A549 (cell line): ENCODE data around the gene TCP10L. TPM values are rescaled to one million over a fixed set of nuclear protein-coding genes. Genes with fewer than 3 reads are reported as not detected.

Experiments
- ATAC-seq, 2 experiments: fragments of 200-7000 bp in 1 of 2; fragments of >200 bp in 1 of 2; cut with Nextera tagmentation in 1 of 2; cut with Tn5 transposase in 1 of 2; 3 replicates each; pipeline versions ENCODE4 v1.8.0 to v1.9.1; 2018 to 2020; ENCODE audit warnings: mild to moderate bottlenecking in 1 of 2, moderate library complexity in 1 of 2
- CTCF ChIA-PET: fragments of 300-600 bp; sonication (Branson Sonifier 250); formaldehyde crosslinking; extraction: SDS; loops from one replicate; lab custom pipeline; 2021; ENCODE audit warnings: antibody characterized with exemption, inconsistent platforms; lab: Yijun Ruan, JAX
- POLR2A ChIA-PET: fragments of 350-600 bp; formaldehyde crosslinking; extraction: SDS; loops from one replicate; lab custom pipeline; 2021; ENCODE audit warnings: antibody characterized with exemption, inconsistent platforms; lab: Yijun Ruan, JAX
- DNase-seq, 2 experiments: peaks; one replicate each; pipeline versions ENCODE4 v3.0.0 to v3.0.0-alpha.2; 2011 to 2016; ENCODE audit warnings: low read depth in 1 of 2, low spot score in 1 of 2
- FAIRE-seq: peaks from 2 replicates; lab custom pipeline; 2011; peaks lifted over from hg19 to GRCh38; lab: Jason Lieb, UNC
- H3K27ac ChIP-seq, 2 experiments: fragments of >200 bp; sonication (Bioruptor Twin); formaldehyde crosslinking; 3 replicates each; pipeline ENCODE4 v1.5.1; 2016 to 2017
- H3K4me1 ChIP-seq: fragments of >200 bp; sonication (Bioruptor Twin); formaldehyde crosslinking; 3 replicates; pipeline ENCODE4 v1.6.1; 2016
- H3K4me2 ChIP-seq: fragments of >200 bp; sonication (Bioruptor Twin); formaldehyde crosslinking; 3 replicates; pipeline ENCODE4 v1.6.1; 2016
- H3K4me3 ChIP-seq: fragments of >200 bp; sonication (Bioruptor Twin); formaldehyde crosslinking; 3 replicates; pipeline ENCODE4 v1.5.1; 2016
- H3K9me3 ChIP-seq: fragments of >200 bp; sonication (Bioruptor Twin); formaldehyde crosslinking; 3 replicates; pipeline ENCODE4 v1.6.1; 2016
- BHLHE40 ChIP-seq: IDR thresholded peaks from 2 replicates; pipeline ENCODE4 v1.6.1; 2012; ENCODE audit warnings: low read depth, low read length, inconsistent platforms
- CBX2 ChIP-seq: fragments of 200-600 bp; sonication (generic); IDR thresholded peaks from 2 replicates; pipeline ENCODE4 v1.6.1; 2016; ENCODE audit warnings: low read depth, mild to moderate bottlenecking, borderline replicate concordance
- EHMT2 ChIP-seq: fragments of 200-600 bp; sonication (generic); IDR thresholded peaks from 2 replicates; pipeline ENCODE4 v1.6.1; 2016; ENCODE audit warnings: antibody characterized with exemption, low read depth, mild to moderate bottlenecking, moderate library complexity
- EP300 ChIP-seq, 2 experiments: fragments of >200 bp; sonication (Bioruptor Twin); formaldehyde crosslinking; IDR thresholded peaks; 2 replicates in 1 of 2; 3 replicates in 1 of 2; pipeline ENCODE4 v1.6.1; 2016 to 2017
- ESRRA ChIP-seq: fragments of 150-350 bp; IDR thresholded peaks from 2 replicates; pipeline ENCODE4 v1.6.1; 2014; ENCODE audit warnings: mild to moderate bottlenecking, low read length, borderline replicate concordance
- FOSL2 ChIP-seq, 2 experiments: fragments of 450-650 bp in 1 of 2; fragments of >200 bp in 1 of 2; sonication (Bioruptor Twin) in 1 of 2; formaldehyde crosslinking; IDR thresholded peaks; 2 replicates each; pipeline versions ENCODE4 v1.5.0 to v1.6.1; 2016 to 2020; ENCODE audit warnings: mild to moderate bottlenecking in 1 of 2, moderate library complexity in 1 of 2
- GATA3 ChIP-seq: IDR thresholded peaks from 2 replicates; pipeline ENCODE4 v1.6.1; 2012; ENCODE audit warnings: borderline replicate concordance
- HDAC2 ChIP-seq: fragments of 200-600 bp; sonication (generic); IDR thresholded peaks from 2 replicates; pipeline ENCODE4 v1.6.1; 2016
- HOXB5 ChIP-seq: fragments of 250-450 bp; sonication (Bioruptor Pico); IDR thresholded peaks from 2 replicates; pipeline ENCODE4 v1.5.0; 2020; ENCODE audit warnings: mild to moderate bottlenecking, moderate library complexity
- JUN ChIP-seq, 2 experiments: fragments of >200 bp; sonication (Bioruptor Twin); formaldehyde crosslinking; IDR thresholded peaks; 2 replicates in 1 of 2; 3 replicates in 1 of 2; pipeline ENCODE4 v1.6.1; 2016 to 2017
- NFE2L2 ChIP-seq: fragments of 150-350 bp; conservative IDR thresholded peaks from 2 replicates; pipeline ENCODE4 v1.6.1; 2014; ENCODE audit warnings: low read length
- POLR2AphosphoS2 ChIP-seq: conservative IDR thresholded peaks from 2 replicates; pipeline ENCODE4 v1.6.1; 2012; ENCODE audit warnings: low read length, improper control_type of control experiment, inconsistent platforms
- RAD21 ChIP-seq, 2 experiments: fragments of >200 bp in 1 of 2; sonication (Bioruptor Twin) in 1 of 2; formaldehyde crosslinking in 1 of 2; IDR thresholded peaks in 1 of 2; conservative IDR thresholded peaks in 1 of 2; 2 replicates in 1 of 2; 3 replicates in 1 of 2; pipeline ENCODE4 v1.6.1; 2012 to 2018; ENCODE audit warnings: inconsistent platforms in 1 of 2
- RFX5 ChIP-seq: fragments of 450-650 bp; IDR thresholded peaks from 2 replicates; pipeline ENCODE4 v1.7.1; 2014; ENCODE audit warnings: antibody characterized with exemption, mild to moderate bottlenecking, moderate library complexity
- RNF2 ChIP-seq: fragments of 200-600 bp; sonication (generic); IDR thresholded peaks from 2 replicates; pipeline ENCODE4 v1.6.1; 2016; ENCODE audit warnings: low read depth, mild to moderate bottlenecking, antibody characterized with exemption, moderate library complexity, borderline replicate concordance
- ZC3H11A ChIP-seq: fragments of 450-650 bp; IDR thresholded peaks from 2 replicates; pipeline ENCODE4 v1.6.1; 2014; ENCODE audit warnings: antibody characterized with exemption, mild to moderate bottlenecking
- WGBS: methylation state at CpG from one replicate; pipeline ENCODE4 v1.1.6; 2017; ENCODE audit errors: missing lambda C conversion rate; 5-methylcytosine and 5-hydroxymethylcytosine counted together
- polyA plus RNA-seq, 4 experiments: library from polyadenylated mRNA; depleted of rRNA in 3 of 4; stranded (reverse); fragments of >200 nt; fragmentation: RNase III in 1 of 4; extraction: RNeasy Plus Mini Kit Qiagen cat#74134 plus additional on column Dnase treatment in 1 of 4; gene quantifications; 2 replicates in 3 of 4; 3 replicates in 1 of 4; pipeline ENCODE4 v1.2.3, GENCODE V29; 2011 to 2017
- TF ChIP-seq, protein P1 (sequence below): fragments of 250-450 bp; sonication (Bioruptor Pico); IDR thresholded peaks from 2 replicates; pipeline ENCODE4 v1.5.0; 2020; ENCODE audit warnings: low read depth, mild to moderate bottlenecking, moderate library complexity
- TF ChIP-seq, protein P2 (sequence below): fragments of 250-450 bp; sonication (Bioruptor Pico); IDR thresholded peaks from 2 replicates; pipeline ENCODE4 v1.5.0; 2021; ENCODE audit warnings: mild to moderate bottlenecking, moderate library complexity, borderline replicate concordance
- TF ChIP-seq, protein P3 (sequence below): fragments of 200-600 bp; sonication (generic); IDR thresholded peaks from 2 replicates; pipeline ENCODE4 v1.6.1; 2016; ENCODE audit warnings: antibody characterized with exemption, mild to moderate bottlenecking, moderate library complexity
- TF ChIP-seq, protein P4 (sequence below): fragments of 450-650 bp; IDR thresholded peaks from 2 replicates; pipeline ENCODE4 v1.6.1; 2014; ENCODE audit warnings: antibody characterized with exemption

TCP10L gene
- polyA plus RNA-seq, 2 of the 4 experiments (the other 2 are of a cell fraction), result 0.62 to 1.2 TPM

DNA sequence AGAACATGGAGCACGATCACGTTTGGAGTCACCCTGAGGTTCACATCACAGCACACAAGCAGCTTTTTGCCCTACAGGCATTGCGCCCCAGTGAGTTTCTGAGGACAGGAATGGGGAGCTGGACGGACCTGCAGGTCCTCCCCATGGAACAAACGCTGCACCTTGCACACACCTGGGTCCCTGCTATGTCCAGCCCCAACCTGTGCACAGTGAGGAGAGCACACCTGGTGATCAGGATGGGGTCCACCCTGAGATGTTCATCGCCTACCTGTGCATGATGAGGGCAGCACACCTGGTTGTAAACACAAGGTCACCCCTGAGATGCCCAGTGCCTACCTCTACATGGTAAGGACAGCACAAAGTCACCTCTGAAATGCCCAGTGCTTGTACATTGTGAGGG lies 45.9 kb downstream of the TCP10L start:
- DNase-seq, result no peak
- H3K4me1 ChIP-seq, result peaks cover 6% of the 10 kb centered on the region; the same call in 1 of the 3 replicates
- H3K27ac ChIP-seq, result no peak overlapping the region
- TF ChIP-seq FOSL2 (IDR thresholded peaks at IDR 0.05) (no peak), FOSL2 (CRISPR knock-in tag; IDR thresholded peaks at IDR 0.05) (no peak), ESRRA (no peak)
- CTCF ChIA-PET, result no interaction called here
- no peak overlapping the region for H3K4me3 ChIP-seq
- H3K4me2 ChIP-seq, result no peak overlapping the region
- ATAC-seq, result no peak
- WGBS, result 38% methylated on average over 4 of the region's 6 CpGs
- POLR2A ChIA-PET, result no interaction called here
- H3K9me3 ChIP-seq, result no peaks in the 10 kb centered on the region
- no peak for FAIRE-seq

DNA sequence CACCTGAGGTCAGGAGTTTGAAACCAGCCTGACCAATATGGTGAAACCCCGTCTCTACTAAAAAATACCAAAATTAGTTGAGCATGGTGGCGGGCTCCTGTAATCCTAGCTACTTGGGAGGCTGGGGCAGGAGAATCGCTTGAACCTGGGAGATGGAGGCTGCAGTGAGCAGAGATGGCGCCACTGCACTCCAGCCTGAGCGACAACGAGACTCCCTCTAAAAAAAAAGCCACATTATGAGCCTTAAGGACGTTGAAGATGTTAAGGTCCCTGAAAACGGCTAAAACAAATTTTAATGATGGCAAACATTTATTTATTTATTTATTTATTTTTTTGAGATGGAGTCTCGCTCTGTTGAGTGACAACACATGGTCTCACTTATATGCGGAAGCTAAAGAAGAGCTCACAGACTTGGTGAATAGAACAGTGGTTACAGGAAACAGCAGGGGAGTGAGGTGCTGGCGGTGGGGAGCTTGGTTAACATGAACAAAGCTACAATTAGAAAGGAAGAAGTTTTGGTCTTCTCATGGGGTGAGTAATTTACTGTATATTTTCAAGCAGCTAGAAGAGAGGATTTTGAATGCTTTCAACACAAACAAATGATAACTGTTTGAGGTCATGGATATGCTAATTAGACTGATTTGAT lies 47.1 kb downstream of the TCP10L start:
- ChIA-PET POLR2A (no interaction called here), CTCF (interaction anchor here (0.5 kb wide), 1 partner anchor 233 kb away, joined by 3 read pairs; the partner anchor contains the start of gene PAXBP1)
- no peak overlapping the region for H3K27ac ChIP-seq
- H3K4me2 ChIP-seq, result no peak overlapping the region
- ATAC-seq (no peak), DNase-seq (no peak), FAIRE-seq (no peak)
- no peak for TF ChIP-seq BHLHE40
- TF ChIP-seq CBX2, result no peak
- no peak for TF ChIP-seq POLR2AphosphoS2
- no peak for TF ChIP-seq HOXB5 (CRISPR knock-in tag)
- no peak for TF ChIP-seq JUN (IDR thresholded peaks at IDR 0.05)
- TF ChIP-seq EHMT2, result no peak
- TF ChIP-seq, protein P1, sequence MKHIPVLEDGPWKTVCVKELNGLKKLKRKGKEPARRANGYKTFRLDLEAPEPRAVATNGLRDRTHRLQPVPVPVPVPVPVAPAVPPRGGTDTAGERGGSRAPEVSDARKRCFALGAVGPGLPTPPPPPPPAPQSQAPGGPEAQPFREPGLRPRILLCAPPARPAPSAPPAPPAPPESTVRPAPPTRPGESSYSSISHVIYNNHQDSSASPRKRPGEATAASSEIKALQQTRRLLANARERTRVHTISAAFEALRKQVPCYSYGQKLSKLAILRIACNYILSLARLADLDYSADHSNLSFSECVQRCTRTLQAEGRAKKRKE (CRISPR knock-in tag), result no peak
- no peak overlapping the region for H3K4me3 ChIP-seq
- H3K9me3 ChIP-seq, result no peaks in the 10 kb centered on the region
- WGBS, result 67% methylated on average over 11 of the region's 11 CpGs
- peaks cover 6% of the 10 kb centered on the region; the same call in 1 of the 3 replicates for H3K4me1 ChIP-seq

DNA sequence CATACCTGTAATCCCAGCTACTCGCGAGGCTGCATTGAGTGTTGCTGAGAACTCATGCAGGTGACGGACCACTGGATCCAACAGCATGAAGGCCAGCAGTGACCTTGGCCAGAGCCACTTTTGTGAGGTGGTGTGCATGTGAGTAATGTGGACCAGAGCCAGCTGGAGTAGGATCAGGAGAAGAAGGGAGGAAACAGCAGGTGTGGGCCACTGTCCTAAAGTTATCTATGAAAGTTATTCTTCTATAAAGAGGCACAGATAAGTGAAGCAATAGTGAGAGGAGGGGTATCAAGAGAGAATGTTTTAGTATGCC lies 47.8 kb downstream of the TCP10L start:
- CTCF ChIA-PET, result interaction anchor here (0.5 to 0.9 kb wide), 2 partner anchors 123 to 234 kb away, joined by 3 read pairs; partner anchors contain the start of gene PAXBP1
- WGBS, result 84% methylated on average over 3 of the region's 3 CpGs

More for the DNA sequence above, 47.8 kb downstream of the TCP10L start:
- Histone ChIP-seq H3K9me3 (no peaks in the 10 kb centered on the region), H3K4me1 (peaks cover 6% of the 10 kb centered on the region; the same call in 1 of the 3 replicates), H3K27ac (no peak overlapping the region), H3K4me3 (no peak overlapping the region), H3K4me2 (no peak overlapping the region)
- no peak for ATAC-seq
- POLR2A ChIA-PET, result no interaction called here
- no peak for DNase-seq
- FAIRE-seq, result no peak
- TF ChIP-seq NFE2L2, result no peak
- no peak for TF ChIP-seq RNF2
- TF ChIP-seq, protein P2, sequence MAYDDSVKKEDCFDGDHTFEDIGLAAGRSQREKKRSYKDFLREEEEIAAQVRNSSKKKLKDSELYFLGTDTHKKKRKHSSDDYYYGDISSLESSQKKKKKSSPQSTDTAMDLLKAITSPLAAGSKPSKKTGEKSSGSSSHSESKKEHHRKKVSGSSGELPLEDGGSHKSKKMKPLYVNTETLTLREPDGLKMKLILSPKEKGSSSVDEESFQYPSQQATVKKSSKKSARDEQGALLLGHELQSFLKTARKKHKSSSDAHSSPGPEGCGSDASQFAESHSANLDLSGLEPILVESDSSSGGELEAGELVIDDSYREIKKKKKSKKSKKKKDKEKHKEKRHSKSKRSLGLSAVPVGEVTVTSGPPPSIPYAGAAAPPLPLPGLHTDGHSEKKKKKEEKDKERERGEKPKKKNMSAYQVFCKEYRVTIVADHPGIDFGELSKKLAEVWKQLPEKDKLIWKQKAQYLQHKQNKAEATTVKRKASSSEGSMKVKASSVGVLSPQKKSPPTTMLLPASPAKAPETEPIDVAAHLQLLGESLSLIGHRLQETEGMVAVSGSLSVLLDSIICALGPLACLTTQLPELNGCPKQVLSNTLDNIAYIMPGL (CRISPR knock-in tag), result no peak
- no peak for TF ChIP-seq HOXB5 (CRISPR knock-in tag)
- TF ChIP-seq EP300 (IDR thresholded peaks at IDR 0.05), result no peak
- TF ChIP-seq HDAC2, result no peak
- no peak for TF ChIP-seq ZC3H11A
- TF ChIP-seq, protein P3, sequence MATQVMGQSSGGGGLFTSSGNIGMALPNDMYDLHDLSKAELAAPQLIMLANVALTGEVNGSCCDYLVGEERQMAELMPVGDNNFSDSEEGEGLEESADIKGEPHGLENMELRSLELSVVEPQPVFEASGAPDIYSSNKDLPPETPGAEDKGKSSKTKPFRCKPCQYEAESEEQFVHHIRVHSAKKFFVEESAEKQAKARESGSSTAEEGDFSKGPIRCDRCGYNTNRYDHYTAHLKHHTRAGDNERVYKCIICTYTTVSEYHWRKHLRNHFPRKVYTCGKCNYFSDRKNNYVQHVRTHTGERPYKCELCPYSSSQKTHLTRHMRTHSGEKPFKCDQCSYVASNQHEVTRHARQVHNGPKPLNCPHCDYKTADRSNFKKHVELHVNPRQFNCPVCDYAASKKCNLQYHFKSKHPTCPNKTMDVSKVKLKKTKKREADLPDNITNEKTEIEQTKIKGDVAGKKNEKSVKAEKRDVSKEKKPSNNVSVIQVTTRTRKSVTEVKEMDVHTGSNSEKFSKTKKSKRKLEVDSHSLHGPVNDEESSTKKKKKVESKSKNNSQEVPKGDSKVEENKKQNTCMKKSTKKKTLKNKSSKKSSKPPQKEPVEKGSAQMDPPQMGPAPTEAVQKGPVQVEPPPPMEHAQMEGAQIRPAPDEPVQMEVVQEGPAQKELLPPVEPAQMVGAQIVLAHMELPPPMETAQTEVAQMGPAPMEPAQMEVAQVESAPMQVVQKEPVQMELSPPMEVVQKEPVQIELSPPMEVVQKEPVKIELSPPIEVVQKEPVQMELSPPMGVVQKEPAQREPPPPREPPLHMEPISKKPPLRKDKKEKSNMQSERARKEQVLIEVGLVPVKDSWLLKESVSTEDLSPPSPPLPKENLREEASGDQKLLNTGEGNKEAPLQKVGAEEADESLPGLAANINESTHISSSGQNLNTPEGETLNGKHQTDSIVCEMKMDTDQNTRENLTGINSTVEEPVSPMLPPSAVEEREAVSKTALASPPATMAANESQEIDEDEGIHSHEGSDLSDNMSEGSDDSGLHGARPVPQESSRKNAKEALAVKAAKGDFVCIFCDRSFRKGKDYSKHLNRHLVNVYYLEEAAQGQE, result no peak
- TF ChIP-seq GATA3, result no peak
- TF ChIP-seq RAD21 (conservative IDR thresholded peaks at IDR 0.05 in 1 of 2, IDR thresholded peaks at IDR 0.05 in 1 of 2), result no peak
- TF ChIP-seq, protein P4, sequence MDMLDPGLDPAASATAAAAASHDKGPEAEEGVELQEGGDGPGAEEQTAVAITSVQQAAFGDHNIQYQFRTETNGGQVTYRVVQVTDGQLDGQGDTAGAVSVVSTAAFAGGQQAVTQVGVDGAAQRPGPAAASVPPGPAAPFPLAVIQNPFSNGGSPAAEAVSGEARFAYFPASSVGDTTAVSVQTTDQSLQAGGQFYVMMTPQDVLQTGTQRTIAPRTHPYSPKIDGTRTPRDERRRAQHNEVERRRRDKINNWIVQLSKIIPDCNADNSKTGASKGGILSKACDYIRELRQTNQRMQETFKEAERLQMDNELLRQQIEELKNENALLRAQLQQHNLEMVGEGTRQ, result no peak
- no peak for TF ChIP-seq BHLHE40
- no peak for TF ChIP-seq RFX5
